Activated naive CD4-positive, alpha-beta T cell treated with Interleukin-2 at 50 U/mL for 16 hours (primary cell): ENCODE results near the gene EXOC5.

ENCODE experiments used
- DNase-seq: peaks from one replicate; pipeline ENCODE4 v3.0.0-alpha.2; 2020

EXOC5 gene, protein sequence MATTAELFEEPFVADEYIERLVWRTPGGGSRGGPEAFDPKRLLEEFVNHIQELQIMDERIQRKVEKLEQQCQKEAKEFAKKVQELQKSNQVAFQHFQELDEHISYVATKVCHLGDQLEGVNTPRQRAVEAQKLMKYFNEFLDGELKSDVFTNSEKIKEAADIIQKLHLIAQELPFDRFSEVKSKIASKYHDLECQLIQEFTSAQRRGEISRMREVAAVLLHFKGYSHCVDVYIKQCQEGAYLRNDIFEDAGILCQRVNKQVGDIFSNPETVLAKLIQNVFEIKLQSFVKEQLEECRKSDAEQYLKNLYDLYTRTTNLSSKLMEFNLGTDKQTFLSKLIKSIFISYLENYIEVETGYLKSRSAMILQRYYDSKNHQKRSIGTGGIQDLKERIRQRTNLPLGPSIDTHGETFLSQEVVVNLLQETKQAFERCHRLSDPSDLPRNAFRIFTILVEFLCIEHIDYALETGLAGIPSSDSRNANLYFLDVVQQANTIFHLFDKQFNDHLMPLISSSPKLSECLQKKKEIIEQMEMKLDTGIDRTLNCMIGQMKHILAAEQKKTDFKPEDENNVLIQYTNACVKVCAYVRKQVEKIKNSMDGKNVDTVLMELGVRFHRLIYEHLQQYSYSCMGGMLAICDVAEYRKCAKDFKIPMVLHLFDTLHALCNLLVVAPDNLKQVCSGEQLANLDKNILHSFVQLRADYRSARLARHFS

DNA sequence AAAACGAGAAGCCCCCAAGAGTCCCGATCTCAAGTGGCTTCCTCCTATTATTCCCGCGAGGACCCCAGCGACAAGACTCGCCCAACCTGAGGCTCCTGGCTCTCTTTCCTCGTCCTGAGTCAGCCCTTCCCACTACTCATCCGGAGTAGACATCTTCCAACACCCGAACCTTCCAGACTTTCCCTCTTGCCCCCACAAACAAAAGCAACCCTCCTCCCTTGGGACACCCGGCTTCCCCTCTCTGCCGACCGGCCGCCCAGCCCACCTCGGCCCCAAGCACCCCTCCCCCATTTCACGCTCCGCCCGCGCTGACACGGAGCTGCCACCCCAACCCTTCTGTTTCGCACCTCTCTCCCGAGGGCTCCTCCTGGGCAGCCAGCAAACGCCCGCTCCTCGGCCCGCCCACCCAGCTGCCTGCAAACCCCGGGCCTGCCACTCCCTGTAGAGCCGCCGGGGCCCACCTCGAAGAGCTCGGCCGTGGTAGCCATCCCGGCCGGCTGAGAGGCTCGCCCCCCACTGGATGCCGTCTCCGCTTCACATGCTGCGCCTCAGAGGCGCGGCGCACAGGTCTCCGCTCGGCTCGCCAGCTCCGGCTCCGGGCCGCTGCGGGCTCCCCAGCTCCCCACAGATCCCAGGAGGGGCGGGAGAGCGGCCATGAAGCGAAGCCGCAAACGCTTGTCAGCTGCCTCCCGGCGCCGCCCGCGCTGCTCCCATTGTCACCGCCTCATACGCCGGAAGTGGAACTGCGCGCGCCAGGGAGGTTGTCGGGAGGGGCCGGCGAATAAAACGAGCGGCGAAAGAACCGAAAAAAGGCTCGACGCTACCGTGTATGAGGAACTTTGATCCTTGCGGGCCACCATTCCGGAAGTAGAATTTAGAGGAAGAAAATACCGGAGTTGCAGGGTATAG is at the start of gene EXOC5, which contains the start of gene AP5M1:
Gene EXOC5 (minus strand): TSS at position 745 of the 909 bp plus-strand sequence. CDS start 257 bp downstream, at position 488.
Gene AP5M1 (plus strand): TSS at position 811 of the 909 bp plus-strand sequence. CDS start 344 bp downstream, outside the sequence.
- DNase-seq: peak; percentile 92

DNA sequence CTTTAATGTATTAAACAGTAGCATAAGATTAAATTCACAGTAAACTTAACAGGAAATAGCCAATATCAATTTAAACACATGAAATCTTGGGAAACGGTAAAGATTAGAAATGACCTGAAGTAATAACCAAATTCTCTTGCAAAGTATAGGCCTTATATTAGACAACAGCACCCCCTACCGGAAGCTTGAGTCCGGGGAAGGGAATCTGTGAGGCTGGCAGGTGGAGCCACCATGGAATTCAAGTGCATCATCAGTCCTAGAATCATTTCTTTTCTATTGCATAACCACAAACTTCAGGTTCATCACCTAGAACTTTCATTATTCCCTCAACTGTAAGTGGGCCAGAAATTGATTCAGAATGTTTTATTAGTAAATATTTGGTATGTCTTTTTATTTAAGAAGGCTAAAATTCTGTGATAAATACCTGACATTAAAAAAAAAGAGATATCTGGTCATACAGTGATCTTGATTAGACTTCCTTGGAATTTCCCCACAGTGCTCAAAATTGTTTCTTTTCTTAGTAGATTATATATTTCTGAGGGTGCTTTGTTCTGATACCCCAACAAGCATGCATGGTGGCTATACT is 48.6 kb upstream of the EXOC5 start:
- peak; percentile 68 for DNase-seq

DNA sequence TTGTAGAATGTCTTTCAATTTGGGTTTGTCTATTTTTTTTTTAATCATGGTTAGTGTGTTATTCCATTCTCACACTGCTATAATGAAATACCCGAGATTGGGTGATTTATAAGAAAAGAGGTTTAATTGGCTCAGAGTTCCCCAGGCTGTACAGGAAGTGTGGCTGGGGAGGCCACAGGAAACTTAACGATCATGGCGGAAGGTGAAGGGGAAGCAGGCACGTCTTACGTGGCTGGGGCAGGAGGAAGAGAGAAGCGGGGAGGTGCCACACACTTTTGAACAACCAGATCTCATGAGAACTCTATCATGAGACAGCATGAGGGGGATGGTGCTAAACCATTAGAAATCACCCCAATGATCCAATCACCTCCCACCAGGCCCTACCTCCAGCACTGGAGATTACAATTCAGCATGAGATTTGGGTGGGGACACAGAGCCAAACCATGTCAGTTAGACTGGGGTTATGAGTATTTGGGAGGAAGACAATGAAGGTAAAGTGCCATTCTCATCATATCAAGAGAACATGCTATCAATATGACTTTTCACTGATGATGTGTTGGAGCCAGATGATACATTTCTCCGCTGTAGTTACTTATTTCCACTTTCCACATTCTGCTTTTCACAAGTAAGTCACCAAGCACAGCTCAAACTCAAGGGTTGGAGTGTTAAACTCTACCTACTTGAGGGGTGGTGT is 45.8 kb upstream of the EXOC5 start:
- no peak for DNase-seq

DNA sequence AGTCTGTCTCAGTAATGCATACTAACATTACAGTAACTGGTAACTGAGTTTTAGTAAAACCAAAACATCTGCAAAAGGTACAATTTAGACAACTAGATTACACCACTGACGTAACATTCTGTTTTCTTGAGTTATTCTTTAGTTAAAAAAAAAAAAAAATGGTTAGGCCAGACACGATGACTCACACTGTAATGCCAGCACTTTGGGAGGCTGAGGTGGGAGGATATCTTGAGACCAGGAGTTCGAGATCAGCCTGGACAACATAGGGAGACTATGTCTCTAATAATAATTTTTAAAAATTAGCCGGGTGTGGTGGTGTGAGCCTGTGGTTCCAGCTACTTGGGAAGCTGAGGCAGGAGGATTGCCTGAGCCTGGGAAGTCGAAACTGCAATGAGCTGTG is 34.2 kb upstream of the EXOC5 start:
- DNase-seq: no peak

DNA sequence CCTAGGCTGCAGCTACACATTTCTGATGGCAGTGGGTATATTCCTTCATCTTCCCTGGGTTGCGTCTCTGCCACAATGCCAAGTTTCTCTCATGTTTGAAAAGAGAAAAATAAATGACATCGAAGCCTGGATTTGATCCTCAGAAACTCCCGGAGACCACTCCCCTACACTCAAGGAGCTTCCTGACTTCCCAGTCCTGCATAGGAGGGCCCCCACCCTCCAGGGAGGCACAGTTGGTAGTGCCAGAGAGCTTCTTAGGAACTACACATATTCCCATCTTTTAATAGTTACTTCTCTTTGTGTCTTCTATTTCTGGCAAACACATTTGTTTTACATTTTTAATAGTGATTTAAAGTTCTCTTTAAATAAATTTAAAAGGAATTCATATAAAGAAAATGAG is 30.8 kb upstream of the EXOC5 start:
- no peak for DNase-seq

DNA sequence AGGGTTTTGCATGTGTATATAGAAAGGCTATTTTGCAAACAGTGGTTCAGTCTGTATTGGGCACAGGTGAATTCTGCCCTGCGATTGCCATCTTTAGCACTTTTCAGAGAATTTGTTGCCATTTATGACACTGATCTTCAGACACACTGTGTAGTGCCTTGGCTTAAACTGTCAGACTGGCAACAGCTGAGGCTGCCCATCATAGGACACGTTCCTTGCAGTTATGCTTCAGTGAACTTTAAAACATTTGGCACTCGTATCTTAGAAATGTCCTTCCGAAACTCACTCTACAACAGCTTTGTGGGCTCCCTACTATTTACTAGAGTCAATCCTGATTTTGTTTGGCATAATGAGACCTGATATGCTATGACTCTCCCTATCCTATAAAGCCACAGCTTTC is 29.1 kb upstream of the EXOC5 start:
- no peak for DNase-seq

DNA sequence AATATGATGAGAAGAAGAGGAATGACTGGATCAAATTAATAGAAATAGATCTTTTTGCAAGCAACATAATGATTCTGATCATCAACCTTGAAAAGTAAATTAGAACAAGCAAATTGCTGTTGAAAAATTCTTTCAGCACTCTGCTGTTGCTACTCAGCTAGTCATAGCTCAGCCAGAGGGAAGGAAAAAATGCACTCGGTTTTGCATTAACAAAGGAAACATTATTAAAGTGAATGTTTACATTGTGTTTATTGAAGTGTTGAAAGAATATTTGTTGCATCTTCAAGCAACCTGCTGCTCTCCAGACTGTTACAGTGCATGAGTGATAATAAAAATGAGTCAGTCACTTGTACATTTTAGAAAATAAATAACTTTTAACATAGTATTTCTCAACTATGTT is 26.5 kb upstream of the EXOC5 start:
- no peak for DNase-seq

DNA sequence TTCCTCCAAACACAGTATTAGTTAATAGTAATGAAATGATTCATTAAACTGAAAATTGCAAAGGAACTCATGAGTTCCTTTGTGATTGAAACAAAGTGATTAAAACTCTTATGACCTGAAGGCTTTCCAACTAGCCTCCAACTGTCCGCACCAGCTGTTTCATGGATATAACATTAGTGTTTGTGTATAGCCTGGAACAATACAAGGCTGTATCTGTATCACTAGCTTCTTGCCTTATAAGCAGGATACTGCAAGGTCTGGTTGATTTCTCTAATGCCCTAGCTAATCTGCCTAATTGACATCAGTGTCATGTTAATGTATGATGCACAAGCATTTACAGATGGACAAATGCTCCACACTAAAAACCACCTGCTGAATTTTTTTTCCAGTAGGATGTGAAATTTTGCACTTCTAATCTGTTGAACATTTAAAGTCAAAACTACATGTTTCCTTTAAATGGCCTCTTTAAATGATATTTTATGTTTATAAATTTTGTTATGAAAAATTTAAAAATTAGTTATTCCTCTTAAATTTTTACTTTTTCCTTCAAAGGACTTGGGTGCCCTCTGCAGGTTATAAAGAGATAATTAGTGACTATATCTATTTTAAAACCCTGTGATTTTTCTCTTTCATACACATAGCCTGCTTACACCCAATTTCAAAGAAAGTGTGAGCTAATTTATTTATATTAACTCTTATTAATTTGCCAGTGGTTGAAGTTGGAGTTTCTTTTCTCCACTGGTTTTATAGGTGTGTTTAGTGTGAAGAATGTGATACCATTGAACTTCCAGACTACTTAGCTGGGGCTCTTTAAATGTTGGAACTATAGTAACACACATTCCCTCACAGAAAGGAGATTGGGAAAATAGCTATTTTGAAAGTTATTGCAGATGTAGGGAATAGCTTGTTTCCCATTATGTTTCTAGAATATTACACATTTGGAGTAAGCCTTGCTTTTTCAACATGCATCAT is 25.4 kb upstream of the EXOC5 start:
- no peak for DNase-seq

DNA sequence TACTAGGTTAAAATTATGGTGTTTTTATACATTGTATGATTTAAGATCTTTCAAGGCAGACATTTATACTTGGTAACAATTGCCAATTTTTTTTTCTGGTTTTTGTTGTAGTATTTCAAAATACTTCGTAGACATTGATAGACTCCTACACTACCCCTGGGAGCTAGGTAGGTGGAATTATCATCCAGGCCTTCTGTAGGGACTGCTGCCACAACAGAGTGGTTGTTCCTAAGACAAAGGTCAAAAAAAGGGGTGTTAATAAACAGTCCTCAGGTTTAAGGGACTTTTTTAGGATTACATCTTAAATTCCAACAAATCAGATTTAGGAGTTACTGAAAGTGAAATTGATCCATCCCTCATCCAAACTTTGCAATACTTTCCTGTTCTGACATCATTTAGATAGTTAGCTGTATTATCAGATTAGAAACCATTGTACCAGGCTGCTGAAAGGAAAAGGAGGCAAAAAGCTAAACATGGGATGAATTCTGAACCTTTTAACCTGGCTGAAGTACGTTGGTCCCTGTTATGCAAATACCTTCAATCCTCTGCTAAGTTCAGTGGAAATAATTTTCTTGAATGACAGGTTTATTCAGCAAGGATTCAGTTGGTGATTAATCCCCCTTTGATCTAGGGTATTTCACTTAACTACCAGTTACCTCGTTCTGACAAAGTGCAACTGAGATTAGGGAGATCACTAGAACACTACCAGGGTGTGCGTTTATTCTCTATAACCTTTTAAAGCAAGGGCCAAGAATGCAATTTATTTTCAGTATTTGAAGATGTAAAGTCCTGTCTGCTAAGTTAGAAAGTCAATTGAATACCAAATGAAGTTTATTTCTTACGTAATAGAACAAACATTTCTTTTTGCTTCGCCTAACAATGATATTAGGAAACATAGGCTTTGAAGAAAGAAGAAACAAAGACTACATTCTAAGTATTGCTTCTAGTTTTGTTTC is 23.3 kb upstream of the EXOC5 start:
- DNase-seq: no peak

DNA sequence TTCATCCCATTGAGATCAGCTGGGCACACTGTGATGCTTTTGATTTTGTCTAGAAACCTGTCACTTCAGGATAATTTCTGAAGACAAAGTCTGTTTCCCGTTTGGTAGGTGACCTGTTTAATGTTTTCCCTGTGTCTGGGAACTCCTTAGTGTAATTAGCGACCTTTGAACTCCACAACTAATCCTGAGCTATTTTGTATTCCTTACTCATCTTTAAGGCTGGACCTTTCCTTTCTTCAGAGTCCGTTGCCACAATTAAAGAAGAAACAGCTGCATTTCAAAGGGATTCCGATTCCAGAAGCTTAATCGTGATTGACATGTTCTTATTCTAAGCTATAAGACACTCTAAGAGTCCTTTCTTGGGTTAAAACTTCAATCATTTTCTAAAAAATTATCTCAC is 22.0 kb upstream of the EXOC5 start:
- no peak for DNase-seq

DNA sequence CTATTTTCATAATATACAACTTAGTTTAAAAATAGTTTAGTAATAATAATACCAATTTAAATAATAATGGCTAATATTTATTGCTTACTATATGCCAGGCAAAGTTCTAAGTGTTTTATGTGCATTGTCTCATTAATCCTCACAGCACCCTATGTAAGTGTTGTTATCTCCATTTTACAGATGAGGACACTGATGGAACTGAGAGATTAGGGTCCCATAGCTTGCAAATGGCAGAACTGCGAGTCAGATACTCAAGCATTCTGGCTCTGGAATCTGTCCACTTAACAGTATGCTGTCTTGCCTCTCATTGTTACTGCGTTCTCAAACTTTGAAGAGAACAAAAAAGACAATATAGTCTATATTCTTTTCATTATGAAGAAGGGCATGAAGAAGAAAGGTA is 19.0 kb upstream of the EXOC5 start:
- DNase-seq: no peak

DNA sequence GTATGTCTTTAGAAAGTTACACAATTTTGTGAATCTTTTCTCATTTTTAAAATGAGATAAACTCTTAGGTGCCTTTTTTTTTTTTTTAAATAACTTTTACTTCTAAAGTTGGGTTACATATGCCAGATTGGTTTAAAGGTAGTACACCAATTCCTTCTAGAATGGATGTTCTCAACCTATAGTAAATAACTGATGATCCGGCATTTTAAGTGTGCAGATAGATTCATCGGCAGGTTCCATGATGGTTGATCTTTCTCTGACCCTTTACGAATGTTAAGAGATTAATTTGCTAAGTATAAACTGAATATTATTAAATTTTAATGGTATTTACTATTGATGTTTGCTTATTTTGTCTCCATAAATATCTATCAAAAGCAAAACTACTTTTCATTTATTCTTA is 8.4 kb upstream of the EXOC5 start:
- DNase-seq: no peak

DNA sequence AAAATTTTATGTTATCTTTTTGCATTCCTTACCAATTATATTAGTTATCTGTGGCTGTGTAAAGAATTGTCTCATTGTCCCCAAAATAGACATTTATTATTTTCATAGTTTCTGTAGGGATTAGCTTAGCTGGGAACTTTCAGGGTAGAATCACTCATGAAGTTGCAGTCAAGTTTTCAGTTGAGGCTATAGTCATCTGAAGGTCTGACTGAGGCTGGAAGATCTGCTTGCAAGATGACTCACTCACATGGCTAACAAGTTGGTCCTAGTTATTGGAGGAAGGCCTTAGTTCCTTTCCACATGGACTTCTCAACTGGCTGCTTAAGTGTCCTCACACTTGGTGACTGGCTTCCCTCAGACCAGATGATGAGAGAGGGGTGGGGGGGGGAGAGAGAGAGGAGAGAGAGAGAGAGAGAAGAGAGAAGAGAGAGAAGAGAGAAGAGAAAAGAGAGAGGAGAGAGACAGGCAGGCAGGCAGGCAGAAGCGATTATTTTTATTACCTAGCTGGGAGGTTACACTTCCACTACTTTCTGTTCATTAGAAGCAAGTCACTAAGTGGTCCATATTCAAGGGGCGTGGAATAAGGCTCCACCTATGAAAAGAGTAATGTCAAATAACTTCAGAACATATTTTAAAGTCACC is 6.4 kb upstream of the EXOC5 start:
- no peak for DNase-seq

DNA sequence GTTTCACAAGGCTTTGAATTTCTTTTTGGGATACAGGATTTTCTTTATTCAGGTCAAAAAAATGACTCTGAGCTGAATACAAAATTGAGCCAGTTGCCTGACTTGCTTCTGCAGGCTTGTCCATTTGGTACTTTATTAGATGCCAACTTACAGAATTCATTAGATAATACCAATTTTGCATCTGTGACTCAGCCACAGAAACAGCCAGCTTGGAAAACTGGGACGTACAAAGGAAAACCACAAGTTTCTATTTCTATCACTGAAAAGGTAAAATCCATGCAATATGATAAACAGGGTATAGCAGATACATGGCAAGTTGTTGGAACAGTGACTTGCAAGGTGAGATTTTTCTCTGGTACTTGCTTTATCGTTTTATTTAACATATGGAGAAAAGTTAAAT is 5.8 kb upstream of the EXOC5 start:
- DNase-seq: no peak

DNA sequence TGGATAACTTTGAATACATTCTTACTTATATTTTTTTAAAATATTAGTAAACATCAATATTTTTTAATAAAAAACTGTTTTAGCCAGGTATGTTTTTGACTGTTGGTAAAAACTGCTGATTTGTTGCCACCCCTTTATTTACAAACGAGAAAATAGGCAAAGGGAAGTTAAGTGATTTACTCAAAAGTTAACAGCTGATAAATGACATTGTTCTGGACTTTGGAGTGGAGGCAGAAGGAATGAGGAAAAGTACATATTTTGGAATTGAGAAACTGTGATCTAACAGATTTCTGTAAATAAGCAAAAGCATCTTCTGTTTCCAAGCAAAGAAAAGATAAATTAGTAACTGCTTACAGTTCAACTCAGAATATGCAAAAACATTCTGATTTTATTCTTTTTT is 4.5 kb upstream of the EXOC5 start:
- DNase-seq: no peak

DNA sequence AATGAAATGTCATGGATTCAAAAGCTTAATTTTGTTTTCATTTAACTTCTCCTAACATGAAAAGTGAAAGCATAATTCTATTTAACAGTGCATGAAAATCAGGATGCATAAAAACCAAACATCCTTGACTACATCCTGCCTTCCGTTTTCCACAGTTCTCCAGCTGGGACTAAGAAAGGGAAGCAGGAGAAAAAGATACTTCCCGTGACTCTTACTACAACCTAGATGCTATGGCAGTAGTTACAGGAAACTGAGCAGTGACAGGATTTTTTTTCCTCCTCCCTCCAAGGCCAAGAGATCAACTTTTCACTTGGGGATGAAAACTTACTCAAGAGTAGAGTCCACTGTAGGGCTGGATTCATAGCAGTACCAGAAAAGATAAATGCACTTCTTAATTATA is 2.6 kb downstream of the EXOC5 start:
- no peak for DNase-seq

DNA sequence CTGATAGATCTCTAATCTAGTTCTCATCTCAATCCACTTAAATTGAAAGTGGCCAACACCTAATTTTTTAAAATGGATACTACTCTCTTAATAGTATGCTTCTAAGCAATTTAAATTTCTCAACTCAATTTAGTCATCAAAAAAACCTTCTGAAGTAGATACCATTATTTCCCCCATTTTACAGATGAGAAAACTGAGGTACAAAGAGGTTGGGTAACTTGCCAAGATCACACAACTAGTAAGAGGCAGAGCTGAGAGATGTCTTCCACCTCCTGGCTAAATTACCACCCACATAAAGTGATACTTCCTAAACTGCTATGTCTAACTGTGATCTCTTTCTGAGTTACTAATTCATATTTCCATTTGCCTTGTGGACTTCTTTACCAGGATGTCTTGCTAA is 6.6 kb downstream of the EXOC5 start:
- no peak for DNase-seq

DNA sequence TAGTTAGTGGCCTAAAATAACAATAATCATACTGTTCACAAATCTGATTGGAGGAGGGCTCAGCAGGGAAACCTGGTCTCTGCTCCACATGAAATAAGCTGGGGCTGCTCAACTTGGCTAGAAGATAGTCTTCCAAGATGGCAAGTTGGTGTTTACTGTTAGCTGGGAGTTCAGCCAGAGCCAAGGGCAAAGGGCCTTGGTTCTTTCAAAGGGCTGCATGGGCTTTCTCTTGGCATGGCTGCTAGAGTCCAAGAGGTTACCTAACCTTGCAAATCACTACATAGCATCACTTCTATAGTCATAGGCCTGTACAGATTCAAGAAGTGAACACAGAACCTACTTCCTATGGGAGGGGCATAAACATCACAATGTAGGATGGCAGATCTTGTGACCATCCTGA is 7.1 kb downstream of the EXOC5 start:
- DNase-seq: no peak

DNA sequence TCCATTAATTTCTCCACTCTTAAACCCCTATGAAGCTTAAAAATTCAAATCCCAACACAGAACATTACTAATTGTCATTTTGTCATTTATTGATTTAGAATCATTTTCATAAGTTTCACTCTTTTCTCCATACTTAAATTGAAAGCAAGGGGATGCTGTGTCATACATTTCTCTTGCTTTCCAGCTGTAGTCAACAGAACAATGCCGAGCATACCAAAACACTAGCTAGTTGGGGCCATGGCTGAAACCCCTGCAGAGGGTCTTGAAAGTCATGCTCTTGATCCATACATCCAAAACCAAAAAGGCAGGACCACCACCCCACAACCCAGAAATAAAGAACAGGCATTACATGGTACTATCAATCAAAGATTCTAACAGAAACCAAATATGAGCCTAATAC is 9.0 kb downstream of the EXOC5 start:
- no peak for DNase-seq
